Measurements from ENCODE around the gene NF1.

DNA sequence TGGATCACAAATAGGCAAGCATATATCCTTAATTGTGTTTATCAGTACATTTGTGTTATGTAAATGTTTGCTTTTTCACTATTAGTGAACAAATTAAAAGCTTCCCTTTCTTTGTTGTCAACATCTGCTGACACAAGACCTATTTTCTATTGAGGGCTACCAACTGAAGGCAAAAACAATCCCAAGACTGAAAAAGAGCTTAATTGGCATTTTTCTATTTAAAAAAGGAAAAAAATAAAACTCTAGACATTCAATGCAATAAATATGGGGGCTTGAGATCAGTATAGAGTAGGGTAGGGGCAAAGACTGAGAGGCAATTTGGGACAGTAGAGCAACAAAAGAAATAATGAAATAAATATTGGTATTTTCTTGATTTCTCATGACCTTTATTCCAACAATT, 178.0 kb downstream of the NF1 start:
- TF ChIP-seq, protein P1, sequence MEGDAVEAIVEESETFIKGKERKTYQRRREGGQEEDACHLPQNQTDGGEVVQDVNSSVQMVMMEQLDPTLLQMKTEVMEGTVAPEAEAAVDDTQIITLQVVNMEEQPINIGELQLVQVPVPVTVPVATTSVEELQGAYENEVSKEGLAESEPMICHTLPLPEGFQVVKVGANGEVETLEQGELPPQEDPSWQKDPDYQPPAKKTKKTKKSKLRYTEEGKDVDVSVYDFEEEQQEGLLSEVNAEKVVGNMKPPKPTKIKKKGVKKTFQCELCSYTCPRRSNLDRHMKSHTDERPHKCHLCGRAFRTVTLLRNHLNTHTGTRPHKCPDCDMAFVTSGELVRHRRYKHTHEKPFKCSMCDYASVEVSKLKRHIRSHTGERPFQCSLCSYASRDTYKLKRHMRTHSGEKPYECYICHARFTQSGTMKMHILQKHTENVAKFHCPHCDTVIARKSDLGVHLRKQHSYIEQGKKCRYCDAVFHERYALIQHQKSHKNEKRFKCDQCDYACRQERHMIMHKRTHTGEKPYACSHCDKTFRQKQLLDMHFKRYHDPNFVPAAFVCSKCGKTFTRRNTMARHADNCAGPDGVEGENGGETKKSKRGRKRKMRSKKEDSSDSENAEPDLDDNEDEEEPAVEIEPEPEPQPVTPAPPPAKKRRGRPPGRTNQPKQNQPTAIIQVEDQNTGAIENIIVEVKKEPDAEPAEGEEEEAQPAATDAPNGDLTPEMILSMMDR (IDR thresholded peaks at IDR 0.05) = no peak
- TF ChIP-seq GATA2 (CRISPR knock-in tag; IDR thresholded peaks at IDR 0.05) (no peak), JUND (IDR thresholded peaks at IDR 0.05) (no peak), RAD21 (IDR thresholded peaks at IDR 0.05; ENCODE audit: low read length) (no peak)
